Fibroblast of pulmonary artery (primary cell): ENCODE results near the gene CNTNAP2.

Experiments used
- DNase-seq: peaks from one replicate; pipeline ENCODE4 v3.0.0-alpha.2; 2010; ENCODE audit warnings: low read depth
- H3K4me3 ChIP-seq: replicated peaks from 2 replicates; pipeline ENCODE4 v1.5.1; 2011; ENCODE audit warnings: low read depth, mild to moderate bottlenecking, control low read depth, low read length, moderate library complexity
- CTCF ChIP-seq: IDR thresholded peaks from 2 replicates; pipeline ENCODE4 v1.5.1; 2011; ENCODE audit warnings: mild to moderate bottlenecking, control low read depth, low read length, inconsistent platforms; ENCODE audit errors: missing control alignments

Gene CNTNAP2

GRCh38 chr7:148191391-148192065 is 2074.9 kb downstream of the CNTNAP2 start:
- no peak for TF ChIP-seq CTCF
- H3K4me3 ChIP-seq, result no peak overlapping the region
- peak; percentile 66 for DNase-seq

- TF ChIP-seq CTCF, result no peak
- no peak overlapping the region for H3K4me3 ChIP-seq
- DNase-seq, result no peak
Observed at GRCh38 chr7:148192491-148192890, 2075.9 kb downstream of the CNTNAP2 start.

- TF ChIP-seq CTCF, result no peak
- DNase-seq, result no peak
- H3K4me3 ChIP-seq, result no peak overlapping the region
Observed at GRCh38 chr7:148201992-148202391, 2085.4 kb downstream of the CNTNAP2 start.

GRCh38 chr7:148204639-148205304 is 2088.2 kb downstream of the CNTNAP2 start:
- DNase-seq, result no peak
- TF ChIP-seq CTCF, result no peak
- no peak overlapping the region for H3K4me3 ChIP-seq

- H3K4me3 ChIP-seq, result no peak overlapping the region
- no peak for DNase-seq
- TF ChIP-seq CTCF, result no peak
Observed at GRCh38 chr7:148209643-148210190, 2093.1 kb downstream of the CNTNAP2 start.

GRCh38 chr7:148210804-148211325 is 2094.3 kb downstream of the CNTNAP2 start:
- no peak overlapping the region for H3K4me3 ChIP-seq
- no peak for TF ChIP-seq CTCF
- no peak for DNase-seq

- peak; percentile 76 for DNase-seq
- no peak for TF ChIP-seq CTCF
- peak overlapping the region; percentile 10 for H3K4me3 ChIP-seq
Observed at GRCh38 chr7:148211740-148212151, 2095.1 kb downstream of the CNTNAP2 start.
